OCI-LY1 (cell line): ENCODE results near the gene FBN1.

Experiments
- CTCF ChIP-seq: fragments of 200-600 bp; sonication (generic), shearing (Covaris generic); IDR thresholded peaks from 2 replicates; pipeline ENCODE4 v1.5.1; 2017; ENCODE audit warnings: mild to moderate bottlenecking, antibody characterized with exemption, low read length, moderate library complexity, mixed read lengths
- EZH2 ChIP-seq: fragments of 200-600 bp; sonication (generic), shearing (Covaris generic); IDR thresholded peaks from 2 replicates; pipeline ENCODE4 v1.8.0; 2017; ENCODE audit warnings: borderline replicate concordance, mixed run types, mild to moderate bottlenecking, antibody characterized with exemption, low read length, moderate library complexity, mixed read lengths

GRCh38 chr15:48516121-48516520 is 129.4 kb downstream of the FBN1 start:
- TF ChIP-seq CTCF (no peak), EZH2 (no peak)
